Effector memory CD8-positive, alpha-beta T cell (primary cell): Measurements from ENCODE around the gene GART.

Experiments used
- ATAC-seq: fragments of 150-1000 bp; cut with Tn5 transposase; replicated peaks from 2 replicates; pipeline ENCODE4 v1.10.0; 2021; ENCODE audit warnings: mild to moderate bottlenecking, moderate library complexity
- DNase-seq, 3 experiments: peaks; one replicate each; pipeline ENCODE4 v3.0.0; 2021
- H3K27ac Mint-ChIP-seq, 2 donors: one replicate each; pipeline ENCODE4 v1.8.0; 2022; ENCODE audit warnings: mild to moderate bottlenecking in 2 of 2, mixed read lengths in 2 of 2, moderate library complexity in 2 of 2
- H3K27me3 Mint-ChIP-seq, 2 donors: one replicate each; pipeline ENCODE4 v1.8.0; 2022; ENCODE audit warnings: mixed read lengths in 2 of 2
- H3K36me3 Mint-ChIP-seq: one replicate; pipeline ENCODE4 v1.8.0; 2022; ENCODE audit warnings: mild to moderate bottlenecking, moderate library complexity, mixed read lengths; ENCODE audit not compliant: insufficient read depth
- H3K4me1 Mint-ChIP-seq, 2 donors: one replicate each; pipeline ENCODE4 v1.8.0; 2022; ENCODE audit warnings: low read depth in 2 of 2, mixed read lengths in 2 of 2
- H3K4me3 Mint-ChIP-seq, 2 donors: one replicate each; pipeline ENCODE4 v1.8.0; 2022; ENCODE audit warnings: mild to moderate bottlenecking in 2 of 2, mixed read lengths in 2 of 2, moderate library complexity in 2 of 2
- H3K9me3 Mint-ChIP-seq, 2 donors: one replicate each; pipeline ENCODE4 v1.8.0; 2022; ENCODE audit warnings: mixed read lengths in 2 of 2

The GART gene

DNA sequence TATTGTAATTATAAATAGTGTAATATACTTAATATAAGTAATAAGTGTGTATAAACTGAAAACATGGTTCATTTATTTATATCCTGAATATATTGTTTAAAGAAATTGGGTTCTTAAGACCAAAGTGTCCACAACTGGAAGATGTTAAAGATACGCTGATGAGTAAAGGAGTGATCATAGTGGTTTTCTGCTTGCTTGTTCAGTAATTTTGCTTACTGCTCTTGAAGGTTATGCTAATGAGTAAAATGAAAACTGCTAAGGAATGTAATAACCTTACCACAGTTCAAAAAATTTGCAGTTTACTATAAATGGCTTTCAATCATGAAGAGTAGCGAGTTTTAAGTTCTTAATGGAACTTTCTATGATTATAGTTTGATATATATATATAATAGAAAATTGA lies 24.6 kb upstream of the GART start:
- H3K36me3 Mint-ChIP-seq, result peaks cover 64% of the 10 kb centered on the region
- ATAC-seq (no peak), DNase-seq (no peak)
- peaks cover 9 to 28% of the 10 kb centered on the region in 2 donors for H3K4me1 Mint-ChIP-seq
- no peaks in the 10 kb centered on the region for H3K27me3 Mint-ChIP-seq
- no peaks in the 10 kb centered on the region for H3K9me3 Mint-ChIP-seq
- H3K4me3 Mint-ChIP-seq, result no peak overlapping the region
- H3K27ac Mint-ChIP-seq, result no peak overlapping the region

DNA sequence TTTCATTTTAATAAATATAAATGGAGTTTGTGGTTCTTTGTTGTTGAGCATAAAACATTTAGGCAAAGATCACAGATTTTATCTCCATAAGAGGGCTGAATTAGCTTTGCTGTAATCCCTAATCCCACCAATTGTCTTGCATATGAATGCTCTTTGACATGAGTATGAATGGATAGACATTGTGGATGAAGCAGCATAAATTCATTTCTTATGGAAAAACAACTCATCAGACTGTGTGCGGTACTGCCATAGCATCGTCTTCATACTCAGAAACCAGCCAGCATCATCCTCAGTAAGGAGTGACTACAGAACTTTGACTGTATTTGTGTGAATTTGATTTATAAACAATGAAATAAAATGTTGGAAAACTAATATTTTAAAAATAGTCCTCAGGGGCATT lies 20.5 kb upstream of the GART start:
- Mint-ChIP-seq H3K9me3 (no peaks in the 10 kb centered on the region), H3K4me1 (peaks cover 11 to 46% of the 10 kb centered on the region in 2 donors), H3K36me3 (peaks cover 72% of the 10 kb centered on the region), H3K27ac (no peak overlapping the region), H3K27me3 (no peaks in the 10 kb centered on the region), H3K4me3 (no peak overlapping the region)
- no peak for ATAC-seq
- no peak for DNase-seq

DNA sequence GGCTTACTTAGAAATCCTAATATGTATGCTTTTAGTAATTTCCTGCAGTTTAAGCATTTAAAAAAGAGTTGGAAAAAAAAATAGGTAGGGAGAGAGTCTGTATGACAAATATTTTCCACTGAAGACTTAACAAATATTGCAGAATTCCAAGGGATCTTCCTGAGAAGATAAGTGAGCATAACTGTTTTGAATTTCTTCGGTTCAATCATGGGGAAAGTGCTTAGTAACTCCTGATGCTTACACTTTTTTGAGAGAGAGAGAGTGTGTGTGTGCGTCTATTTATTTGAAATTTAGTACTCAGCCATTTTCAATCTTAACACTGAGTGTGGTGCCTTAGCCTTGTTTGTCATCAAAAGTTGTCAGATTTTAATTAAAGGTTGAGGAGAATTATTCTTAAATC lies 19.5 kb upstream of the GART start:
- Mint-ChIP-seq H3K36me3 (peaks cover 81% of the 10 kb centered on the region), H3K27ac (peak overlapping the region; percentile 8 to 19)

DNA sequence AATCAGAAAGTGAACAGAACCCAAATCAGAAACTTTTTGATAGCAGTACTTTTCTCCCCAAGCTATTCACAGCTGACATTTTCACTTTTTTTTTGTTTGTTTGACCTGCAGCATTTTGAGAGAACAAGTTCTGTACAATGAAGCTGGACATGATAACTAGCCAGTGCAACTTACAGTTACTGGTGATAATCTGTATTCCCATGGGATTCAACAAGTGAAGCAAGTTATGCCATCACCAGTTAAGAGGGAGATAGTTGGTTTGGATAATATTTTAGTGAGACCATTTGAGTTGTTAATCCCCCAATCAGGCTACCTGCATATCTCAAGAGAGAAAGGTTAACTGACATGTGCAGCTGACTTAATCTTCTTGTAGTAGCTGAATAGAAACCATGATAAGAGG lies 19.0 kb upstream of the GART start:
- ATAC-seq, result no peak
- no peak for DNase-seq
- H3K9me3 Mint-ChIP-seq, result no peaks in the 10 kb centered on the region
- peaks cover 20 to 59% of the 10 kb centered on the region in 2 donors for H3K4me1 Mint-ChIP-seq
- no peaks in the 10 kb centered on the region for H3K27me3 Mint-ChIP-seq
- H3K27ac Mint-ChIP-seq, result peak overlapping the region; percentile 8 to 19
- H3K4me3 Mint-ChIP-seq, result peak overlapping the region in 1 of 2 donors; percentile 12
- peaks cover 83% of the 10 kb centered on the region for H3K36me3 Mint-ChIP-seq

More for the DNA sequence above, 19.5 kb upstream of the GART start:
- Mint-ChIP-seq H3K9me3 (no peaks in the 10 kb centered on the region), H3K4me3 (peak overlapping the region in 1 of 2 donors; percentile 12), H3K27me3 (no peaks in the 10 kb centered on the region), H3K4me1 (peaks cover 16 to 55% of the 10 kb centered on the region in 2 donors)
- no peak for ATAC-seq
- DNase-seq, result no peak

- H3K4me3 Mint-ChIP-seq, result no peak overlapping the region
- H3K36me3 Mint-ChIP-seq, result peaks cover 94% of the 10 kb centered on the region
- no peak overlapping the region for H3K27ac Mint-ChIP-seq
- peaks cover 23 to 69% of the 10 kb centered on the region in 2 donors for H3K4me1 Mint-ChIP-seq
- ATAC-seq, result no peak
- no peaks in the 10 kb centered on the region for H3K9me3 Mint-ChIP-seq
- DNase-seq, result no peak
- no peaks in the 10 kb centered on the region for H3K27me3 Mint-ChIP-seq
Measured at GRCh38 chr21:33559813-33560212, 17.9 kb upstream of the GART start.

DNA sequence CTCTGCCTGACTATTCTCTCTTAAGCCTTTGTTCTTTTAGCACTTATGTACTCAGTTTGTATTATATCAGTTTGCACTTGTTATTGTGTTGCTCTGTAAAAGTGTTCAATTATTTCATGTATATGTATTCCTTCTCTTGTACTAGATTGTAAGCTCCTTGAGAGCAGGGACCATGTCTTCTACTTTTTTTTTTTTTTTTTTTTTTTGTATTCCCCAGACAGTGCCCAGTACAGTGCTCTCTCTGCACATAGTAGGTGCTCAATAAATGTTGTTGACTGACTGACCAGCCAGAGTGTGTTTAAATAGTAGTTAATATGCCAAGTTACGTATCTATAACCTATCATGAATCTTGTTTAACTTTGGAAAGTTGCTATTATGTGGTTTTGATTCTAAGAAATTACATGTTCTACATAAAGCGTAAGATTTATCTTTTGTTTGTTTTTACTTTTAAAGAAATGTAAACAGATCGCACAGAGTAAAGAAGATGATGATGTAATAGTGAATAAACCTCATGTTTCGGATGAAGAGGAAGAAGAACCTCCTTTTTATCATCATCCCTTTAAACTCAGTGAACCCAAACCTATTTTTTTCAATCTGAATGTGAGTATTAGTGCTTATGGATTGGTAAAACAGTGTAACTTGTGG lies 17.0 kb upstream of the GART start:
- DNase-seq (no peak), ATAC-seq (no peak)
- H3K4me1 Mint-ChIP-seq, result peaks cover 31 to 78% of the 10 kb centered on the region in 2 donors
- no peak overlapping the region for H3K4me3 Mint-ChIP-seq
- H3K9me3 Mint-ChIP-seq, result no peaks in the 10 kb centered on the region
- H3K27ac Mint-ChIP-seq, result peak overlapping the region; percentile 3 to 54
- H3K36me3 Mint-ChIP-seq, result peaks cover 94% of the 10 kb centered on the region
- no peaks in the 10 kb centered on the region for H3K27me3 Mint-ChIP-seq

DNA sequence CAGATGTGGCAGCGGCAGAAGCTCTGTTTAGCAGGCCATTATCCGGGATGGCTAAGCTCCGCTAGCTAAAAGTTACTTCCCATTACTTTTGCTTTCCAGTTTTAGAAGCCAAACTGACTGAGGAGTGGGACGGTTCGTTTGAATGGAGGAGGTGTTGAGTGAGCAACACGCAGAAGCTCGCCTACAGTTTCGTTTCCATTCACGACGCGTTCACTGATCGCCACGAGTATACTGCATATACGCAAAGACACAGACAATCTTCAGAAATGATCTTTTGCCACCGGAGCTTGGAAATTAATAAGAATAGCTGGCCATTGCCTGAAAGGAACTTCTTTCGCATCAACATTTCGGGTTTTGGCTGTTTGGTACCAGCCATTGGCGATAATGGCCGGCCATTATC lies 15.5 kb upstream of the GART start:
- ATAC-seq, result no peak
- H3K4me3 Mint-ChIP-seq, result no peak overlapping the region
- H3K27ac Mint-ChIP-seq, result no peak overlapping the region
- H3K27me3 Mint-ChIP-seq, result no peaks in the 10 kb centered on the region
- peaks cover 95% of the 10 kb centered on the region for H3K36me3 Mint-ChIP-seq
- no peak for DNase-seq
- H3K9me3 Mint-ChIP-seq, result no peaks in the 10 kb centered on the region
- H3K4me1 Mint-ChIP-seq, result peaks cover 35 to 77% of the 10 kb centered on the region in 2 donors

GRCh38 chr21:33554982-33555344 lies 13.0 kb upstream of the GART start:
- Mint-ChIP-seq H3K4me1 (peaks cover 30 to 62% of the 10 kb centered on the region in 2 donors), H3K27ac (peak overlapping the region; percentile 13 to 36), H3K4me3 (peak overlapping the region; percentile 26 to 57), H3K27me3 (no peaks in the 10 kb centered on the region), H3K36me3 (peaks cover 94% of the 10 kb centered on the region), H3K9me3 (no peaks in the 10 kb centered on the region)
- ATAC-seq (no peak), DNase-seq (no peak)

DNA sequence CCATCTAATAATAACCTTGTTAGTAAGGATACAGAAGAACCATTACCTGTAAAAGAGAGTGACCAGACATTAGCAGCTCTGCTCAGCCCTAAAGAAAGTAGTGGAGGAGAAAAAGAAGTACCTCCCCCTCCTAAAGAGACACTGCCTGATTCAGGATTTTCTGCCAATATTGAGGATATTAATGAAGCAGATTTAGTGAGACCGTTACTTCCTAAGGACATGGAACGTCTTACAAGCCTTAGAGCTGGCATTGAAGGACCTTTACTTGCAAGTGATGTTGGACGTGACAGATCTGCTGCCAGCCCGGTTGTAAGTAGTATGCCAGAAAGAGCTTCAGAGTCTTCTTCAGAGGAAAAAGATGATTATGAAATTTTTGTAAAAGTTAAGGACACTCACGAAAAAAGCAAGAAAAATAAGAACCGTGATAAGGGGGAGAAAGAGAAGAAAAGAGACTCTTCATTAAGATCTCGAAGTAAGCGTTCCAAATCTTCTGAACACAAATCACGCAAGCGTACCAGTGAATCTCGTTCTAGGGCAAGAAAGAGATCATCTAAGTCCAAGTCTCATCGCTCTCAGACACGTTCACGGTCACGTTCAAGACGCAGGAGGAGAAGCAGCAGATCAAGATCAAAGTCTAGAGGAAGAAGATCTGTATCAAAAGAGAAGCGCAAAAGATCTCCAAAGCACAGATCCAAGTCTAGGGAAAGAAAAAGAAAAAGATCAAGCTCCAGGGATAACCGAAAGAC lies 12.5 kb upstream of the GART start:
- Mint-ChIP-seq H3K4me3 (peak overlapping the region; percentile 18 to 26), H3K9me3 (no peaks in the 10 kb centered on the region), H3K36me3 (peaks cover 94% of the 10 kb centered on the region), H3K27ac (peak overlapping the region; percentile 13 to 36), H3K4me1 (peaks cover 31 to 64% of the 10 kb centered on the region in 2 donors), H3K27me3 (no peaks in the 10 kb centered on the region)
- DNase-seq (no peak), ATAC-seq (no peak)

GRCh38 chr21:33552999-33553598 lies 11.2 kb upstream of the GART start:
- H3K36me3 Mint-ChIP-seq, result peaks cover 94% of the 10 kb centered on the region
- H3K27me3 Mint-ChIP-seq, result no peaks in the 10 kb centered on the region
- DNase-seq (no peak), ATAC-seq (no peak)
- H3K4me3 Mint-ChIP-seq, result peak overlapping the region in 1 of 2 donors; percentile 4
- peaks cover 29 to 59% of the 10 kb centered on the region in 2 donors for H3K4me1 Mint-ChIP-seq
- H3K9me3 Mint-ChIP-seq, result no peaks in the 10 kb centered on the region
- peak overlapping the region in 1 of 2 donors; percentile 77 for H3K27ac Mint-ChIP-seq

DNA sequence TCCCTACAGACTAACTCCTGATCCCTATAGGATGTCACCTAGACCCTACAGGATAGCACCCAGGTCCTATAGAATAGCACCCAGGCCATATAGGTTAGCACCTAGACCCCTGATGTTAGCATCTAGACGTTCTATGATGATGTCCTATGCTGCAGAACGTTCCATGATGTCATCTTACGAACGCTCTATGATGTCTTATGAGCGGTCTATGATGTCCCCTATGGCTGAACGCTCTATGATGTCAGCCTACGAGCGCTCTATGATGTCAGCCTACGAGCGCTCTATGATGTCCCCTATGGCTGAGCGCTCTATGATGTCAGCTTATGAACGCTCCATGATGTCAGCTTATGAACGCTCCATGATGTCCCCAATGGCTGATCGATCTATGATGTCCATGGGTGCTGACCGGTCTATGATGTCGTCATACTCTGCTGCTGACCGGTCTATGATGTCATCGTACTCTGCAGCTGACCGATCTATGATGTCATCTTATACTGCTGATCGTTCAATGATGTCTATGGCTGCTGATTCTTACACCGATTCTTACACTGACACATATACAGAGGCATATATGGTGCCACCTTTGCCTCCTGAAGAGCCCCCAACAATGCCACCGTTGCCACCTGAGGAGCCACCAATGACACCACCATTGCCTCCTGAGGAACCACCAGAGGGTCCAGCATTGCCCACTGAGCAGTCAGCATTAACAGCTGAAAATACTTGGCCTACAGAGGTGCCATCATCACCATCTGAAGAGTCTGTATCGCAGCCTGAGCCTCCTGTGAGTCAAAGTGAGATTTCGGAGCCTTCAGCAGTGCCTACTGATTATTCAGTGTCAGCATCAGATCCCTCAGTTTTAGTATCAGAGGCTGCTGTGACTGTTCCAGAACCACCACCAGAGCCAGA lies 10.4 kb upstream of the GART start:
- Mint-ChIP-seq H3K9me3 (no peaks in the 10 kb centered on the region), H3K4me3 (peak overlapping the region in 1 of 2 donors; percentile 4), H3K27ac (peak overlapping the region in 1 of 2 donors; percentile 77), H3K36me3 (peaks cover 94% of the 10 kb centered on the region), H3K4me1 (peaks cover 29 to 56% of the 10 kb centered on the region in 2 donors), H3K27me3 (no peaks in the 10 kb centered on the region)
- DNase-seq, result no peak
- ATAC-seq, result peak; percentile 16

DNA sequence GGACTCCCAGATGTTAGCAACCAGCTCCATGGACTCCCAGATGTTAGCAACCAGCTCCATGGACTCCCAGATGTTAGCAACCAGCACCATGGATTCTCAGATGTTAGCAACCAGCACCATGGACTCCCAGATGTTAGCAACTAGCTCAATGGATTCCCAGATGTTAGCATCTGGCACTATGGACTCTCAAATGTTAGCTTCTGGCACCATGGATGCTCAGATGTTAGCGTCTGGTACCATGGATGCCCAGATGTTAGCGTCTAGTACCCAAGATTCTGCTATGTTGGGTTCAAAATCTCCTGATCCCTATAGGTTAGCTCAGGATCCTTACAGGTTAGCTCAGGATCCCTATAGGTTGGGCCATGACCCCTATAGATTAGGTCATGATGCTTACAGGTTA lies 9.7 kb upstream of the GART start:
- Mint-ChIP-seq H3K36me3 (peaks cover 94% of the 10 kb centered on the region), H3K4me1 (peaks cover 26 to 50% of the 10 kb centered on the region in 2 donors)

More for the DNA sequence above, 9.7 kb upstream of the GART start:
- ATAC-seq (peak; percentile 6), DNase-seq (no peak)
- Mint-ChIP-seq H3K4me3 (no peak overlapping the region), H3K27me3 (no peaks in the 10 kb centered on the region), H3K27ac (no peak overlapping the region), H3K9me3 (no peaks in the 10 kb centered on the region)
